GM12878 (cell line): ENCODE measurements around the gene ZNF140. TPM values are rescaled to one million over a fixed set of nuclear protein-coding genes. Genes with fewer than 3 reads are reported as not detected.
A peak's percentile ranks its signal among the peaks of the same experiment; 100 is the strongest.

Experiments used
- ATAC-seq: fragments of 200-7000 bp; cut with Tn5 transposase; 3 replicates; pipeline ENCODE4 v1.9.1; 2020; ENCODE audit warnings: mild to moderate bottlenecking, moderate library complexity
- BruUV-seq: library from RNA; stranded (reverse); fragments of 400-500 nt; replicated peaks from 2 replicates; lab custom pipeline; 2021; lab: Mats Ljungman, UMichigan
- CTCF ChIA-PET: fragments of 300-600 bp; sonication (Branson Sonifier 250); formaldehyde crosslinking; extraction: SDS; loops from one replicate; lab custom pipeline; 2021; ENCODE audit warnings: inconsistent platforms; lab: Yijun Ruan, JAX
- POLR2A ChIA-PET: fragments of 350-600 bp; formaldehyde crosslinking; extraction: SDS; loops from one replicate; lab custom pipeline; 2021; ENCODE audit warnings: inconsistent platforms; lab: Charles Lee
- RAD21 ChIA-PET: fragments of 300-600 bp; sonication (Branson Sonifier 250); formaldehyde crosslinking; loops from one replicate; lab custom pipeline; 2023; ENCODE audit warnings: antibody characterized with exemption; ENCODE audit not compliant: unreplicated experiment; lab: Charles Lee
- SMC1A ChIA-PET: fragments of 300-600 bp; sonication (Branson Sonifier 250); formaldehyde crosslinking; loops from one replicate; lab custom pipeline; 2023; ENCODE audit not compliant: unreplicated experiment, uncharacterized antibody; lab: Charles Lee
- DNase-seq: peaks from one replicate; pipeline ENCODE4 v3.0.0-alpha.2; 2011; ENCODE audit warnings: low read depth, low spot score
- FAIRE-seq: peaks from 3 replicates; lab custom pipeline; 2011; peaks lifted over from hg19 to GRCh38; lab: Jason Lieb, UNC
- H2AFZ ChIP-seq: 2 replicates; pipeline ENCODE4 v1.6.0; 2011; ENCODE audit warnings: low read depth, low read length, control low read depth; ENCODE audit not compliant: control insufficient read depth
- H3K27ac ChIP-seq: 2 replicates; pipeline ENCODE4 v1.5.1; 2011; ENCODE audit warnings: control low read depth; ENCODE audit not compliant: control insufficient read depth, insufficient read depth
- H3K27me3 ChIP-seq, 2 experiments: replicated peaks in 1 of 2; 2 replicates each; pipeline versions ENCODE4 v1.6.0 to v1.6.1; 2011; ENCODE audit warnings: low read length in 1 of 2; ENCODE audit not compliant: control insufficient read depth in 2 of 2, insufficient read depth in 2 of 2
- H3K36me3 ChIP-seq, 2 experiments: 2 replicates each; pipeline ENCODE4 v1.5.1; 2011; ENCODE audit warnings: low read length in 1 of 2; ENCODE audit not compliant: control insufficient read depth in 2 of 2, insufficient read depth in 2 of 2
- H3K4me1 ChIP-seq: 2 replicates; pipeline ENCODE4 v1.6.1; 2011; ENCODE audit warnings: mild to moderate bottlenecking, low read length, moderate library complexity, mixed read lengths; ENCODE audit not compliant: control insufficient read depth, insufficient read depth
- H3K4me2 ChIP-seq: 2 replicates; pipeline ENCODE4 v1.6.0; 2011; ENCODE audit warnings: control low read depth; ENCODE audit not compliant: control insufficient read depth, insufficient read depth
- H3K4me3 ChIP-seq: fragments of 200-600 bp; sonication (generic); 2 replicates; pipeline ENCODE4 v1.5.1; 2016
- H3K79me2 ChIP-seq: 2 replicates; pipeline ENCODE4 v1.6.0; 2011; ENCODE audit warnings: low read length; ENCODE audit not compliant: control insufficient read depth, insufficient read depth
- H3K9ac ChIP-seq: 2 replicates; pipeline ENCODE4 v1.8.0; 2011; ENCODE audit warnings: low read length, control low read depth, mixed read lengths; ENCODE audit not compliant: control insufficient read depth, insufficient read depth
- H3K9me3 ChIP-seq: replicated peaks from 3 replicates; pipeline ENCODE4 v1.5.1; 2011; ENCODE audit warnings: mild to moderate bottlenecking, low read length; ENCODE audit not compliant: control insufficient read depth, insufficient read depth
- H4K20me1 ChIP-seq: 2 replicates; pipeline ENCODE4 v1.6.0; 2011; ENCODE audit not compliant: control insufficient read depth, insufficient read depth
- CHD4 ChIP-seq: fragments of 200-600 bp; sonication (generic); IDR thresholded peaks from 2 replicates; pipeline ENCODE4 v1.6.1; 2016; ENCODE audit warnings: mild to moderate bottlenecking
- CREM ChIP-seq: IDR thresholded peaks from 2 replicates; pipeline ENCODE4 v1.6.1; 2014; ENCODE audit warnings: antibody characterized with exemption, low read depth
- EGR1 ChIP-seq, 2 experiments: IDR thresholded peaks; 1 replicate in 1 of 2; 2 replicates in 1 of 2; pipeline ENCODE4 v1.6.1; 2011 to 2012; ENCODE audit warnings: low read depth in 2 of 2, low read length in 2 of 2, borderline replicate concordance in 1 of 2, mild to moderate bottlenecking in 1 of 2, moderate library complexity in 1 of 2
- NRF1 ChIP-seq: conservative IDR thresholded peaks from 2 replicates; pipeline ENCODE4 v1.6.1; 2011; ENCODE audit warnings: mild to moderate bottlenecking, low read depth, low read length, improper control_type of control experiment
- RELA ChIP-seq: fragments of 450-650 bp; IDR thresholded peaks from 2 replicates; pipeline ENCODE4 v1.8.0; 2014; ENCODE audit warnings: borderline replicate concordance; ENCODE audit not compliant: partially characterized antibody
- TAF1 ChIP-seq: IDR thresholded peaks from 2 replicates; pipeline ENCODE4 v1.6.1; 2011; ENCODE audit warnings: mild to moderate bottlenecking, low read depth, low read length, borderline replicate concordance
- WRNIP1 ChIP-seq: IDR thresholded peaks from 2 replicates; pipeline ENCODE4 v1.6.1; 2011; ENCODE audit warnings: low read depth, low read length, improper control_type of control experiment, borderline replicate concordance
- YY1 ChIP-seq: IDR thresholded peaks from 2 replicates; pipeline ENCODE4 v1.6.1; 2011; ENCODE audit warnings: low read depth, mild to moderate bottlenecking, low read length
- WGBS: methylation state at CpG from one replicate; pipeline ENCODE4 v1.1.6; 2016; ENCODE audit warnings: low lambda C conversion rate; ENCODE audit not compliant: insufficient replicate concordance, insufficient coverage; ENCODE audit errors: missing lambda C conversion rate; 5-methylcytosine and 5-hydroxymethylcytosine counted together
- in situ Hi-C: fragments of 300-500 bp; cut with MboI; formaldehyde crosslinking; loops from 9 replicates; pipeline ENCODE4 v1.14.3; 2018; ENCODE audit warnings: mixed read lengths
- intact Hi-C: fragments of 100-400 bp; cut with micrococcal nuclease; formaldehyde crosslinking; loops from one replicate; pipeline ENCODE4 v1.14.2; 2022; ENCODE audit not compliant: unreplicated experiment
- polyA plus RNA-seq, 11 experiments: library from polyadenylated mRNA; depleted of rRNA in 4 of 11; unstranded in 6 of 11; stranded (reverse) in 5 of 11; fragments of >200 nt; fragmentation: Nextera tagmentation in 4 of 11; fragmentation: Illumina TruSeq in 1 of 11; extraction: Ambion mirVana in 4 of 11; extraction: Trizol in 1 of 11; gene quantifications; 1 replicate in 1 of 11; 2 replicates in 10 of 11; pipeline versions ENCODE4 v1.2.1 to v1.2.3, GENCODE V29; 2011 to 2016; ENCODE audit warnings: inconsistent platforms in 2 of 11, missing spikeins in 2 of 11, low read depth in 1 of 11
- total RNA-seq, 4 experiments: library from RNA; depleted of rRNA in 3 of 4; stranded (reverse); fragments of >200 nt in 3 of 4; fragmentation: Illumina TruSeq in 1 of 4; extraction: Trizol in 1 of 4; gene quantifications; 2 replicates each; pipeline versions ENCODE4 v1.2.1 to v1.2.3, GENCODE V29; 2013 to 2021
- TF ChIP-seq, protein P1 (sequence below): fragments of 450-650 bp; IDR thresholded peaks from 2 replicates; pipeline ENCODE4 v1.6.1; 2016; ENCODE audit warnings: mild to moderate bottlenecking
- TF ChIP-seq, protein P2 (sequence below): fragments of 450-650 bp; IDR thresholded peaks from 2 replicates; pipeline ENCODE4 v1.6.1; 2017; ENCODE audit warnings: mild to moderate bottlenecking, moderate library complexity
- TF ChIP-seq, protein P3 (sequence below): fragments of 450-650 bp; IDR thresholded peaks from 2 replicates; pipeline ENCODE4 v1.6.1; 2016; ENCODE audit warnings: mild to moderate bottlenecking
- TF ChIP-seq, protein P4 (sequence below): IDR thresholded peaks from 2 replicates; pipeline ENCODE4 v1.6.1; 2012; ENCODE audit warnings: low read depth, low read length, improper control_type of control experiment

The ZNF140 gene
- total and polyA plus RNA-seq, 10 of the 15 experiments (the other 5 are each of a cell fraction or from before 2014, with no cell fraction given), result 6.8 to 21.2 (median 14.7) TPM

DNA sequence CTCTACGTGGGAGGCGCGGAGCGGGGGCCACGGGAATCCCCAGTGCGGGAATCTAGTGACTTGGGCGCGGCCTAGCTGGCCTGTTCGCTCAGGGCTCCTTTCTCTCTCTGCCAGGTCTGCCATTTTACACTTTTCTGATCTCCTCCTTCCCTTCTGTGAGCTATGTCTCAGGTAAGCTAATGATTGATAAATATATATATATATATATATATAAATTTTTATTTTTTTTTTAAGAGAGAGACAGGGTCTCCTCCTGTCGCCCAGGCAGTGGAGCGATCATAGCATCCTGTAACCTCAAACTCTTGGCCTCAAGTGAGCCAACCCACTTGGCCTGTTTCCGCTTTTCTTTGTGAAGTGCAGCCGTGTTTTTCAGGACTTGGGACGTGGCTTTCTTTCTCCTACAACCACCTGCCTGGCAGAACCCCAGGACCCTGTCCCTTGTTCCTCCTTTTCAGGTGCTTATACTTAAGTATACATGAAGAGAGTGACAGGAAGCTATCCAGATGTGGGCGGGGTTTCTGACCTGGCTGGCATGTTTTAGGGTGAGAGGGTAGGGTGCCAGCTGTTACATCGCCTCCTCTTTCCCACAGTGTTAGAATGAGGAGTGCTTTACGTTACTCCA is 547 bp downstream of the ZNF140 start:
- peak overlapping the region; percentile 87 for H3K4me2 ChIP-seq
- DNase-seq (no peak), FAIRE-seq (no peak), ATAC-seq (no peak)
- peaks cover 6% of the 10 kb centered on the region for H3K79me2 ChIP-seq
- peak overlapping the region; percentile 81 for H3K4me3 ChIP-seq
- H3K27ac ChIP-seq, result peak overlapping the region; percentile 93
- H4K20me1 ChIP-seq, result no peaks in the 10 kb centered on the region
- ChIA-PET POLR2A (interaction anchor here (0.6 to 2.1 kb wide), 2 partner anchors 51 to 100 kb away, joined by 3 to 6 read pairs; partner anchors contain the start of gene ZNF268), RAD21 (interaction anchor here (2.0 kb wide), 1 partner anchor 100 kb away, joined by 4 read pairs; the partner anchor contains the start of gene ZNF268), CTCF (interaction anchor here (2.5 kb wide), 1 partner anchor 100 kb away, joined by 12 read pairs; the partner anchor contains the start of gene ZNF268), SMC1A (interaction anchor here (0.6 to 2.4 kb wide), 3 partner anchors 42 to 100 kb away, joined by 3 to 12 read pairs (median 4); partner anchors contain the start of gene ZNF268)
- H3K27me3 ChIP-seq, result no peaks in the 10 kb centered on the region
- no TSS peak for BruUV-seq
- H3K36me3 ChIP-seq, result peaks cover 0 to 18% of the 10 kb centered on the region in 2 experiments; a peak in 3 of 4 replicates
- H3K4me1 ChIP-seq, result no peaks in the 10 kb centered on the region
- H3K9ac ChIP-seq, result peak overlapping the region; percentile 88
- H2AFZ ChIP-seq, result peak overlapping the region; percentile 83
- in situ Hi-C loops (loop anchor here (5.0 kb wide), 1 partner anchor 94 kb away; the partner anchor contains the start of gene ZNF26), intact Hi-C loops (loop anchor here (5.0 kb wide), 1 partner anchor 319 kb away; the partner anchor contains the start of gene ANKLE2)
- H3K9me3 ChIP-seq, result peaks cover 51% of the 10 kb centered on the region
- TF ChIP-seq CREM (no peak), CHD4 (no peak), TAF1 (0 out of 2 replicates have a peak, but pooled peaks have one; percentile 11), EGR1 (IDR thresholded peaks at IDR 0.05; ENCODE audit: borderline replicate concordance in 1 of 2, low read depth in 2 of 2, low read length in 2 of 2) (peak in 1 of 2 experiments; percentile 73; a peak in 2 of 3 replicates), RELA (peak; percentile 1), YY1 (peak; percentile 50; the same call in 1 of the 2 replicates), WRNIP1 (no peak), NRF1 (no peak)
- TF ChIP-seq, protein P1, sequence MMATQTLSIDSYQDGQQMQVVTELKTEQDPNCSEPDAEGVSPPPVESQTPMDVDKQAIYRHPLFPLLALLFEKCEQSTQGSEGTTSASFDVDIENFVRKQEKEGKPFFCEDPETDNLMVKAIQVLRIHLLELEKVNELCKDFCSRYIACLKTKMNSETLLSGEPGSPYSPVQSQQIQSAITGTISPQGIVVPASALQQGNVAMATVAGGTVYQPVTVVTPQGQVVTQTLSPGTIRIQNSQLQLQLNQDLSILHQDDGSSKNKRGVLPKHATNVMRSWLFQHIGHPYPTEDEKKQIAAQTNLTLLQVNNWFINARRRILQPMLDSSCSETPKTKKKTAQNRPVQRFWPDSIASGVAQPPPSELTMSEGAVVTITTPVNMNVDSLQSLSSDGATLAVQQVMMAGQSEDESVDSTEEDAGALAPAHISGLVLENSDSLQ, result 0 out of 2 replicates have a peak, but pooled peaks have one; percentile 20
- TF ChIP-seq, protein P2, sequence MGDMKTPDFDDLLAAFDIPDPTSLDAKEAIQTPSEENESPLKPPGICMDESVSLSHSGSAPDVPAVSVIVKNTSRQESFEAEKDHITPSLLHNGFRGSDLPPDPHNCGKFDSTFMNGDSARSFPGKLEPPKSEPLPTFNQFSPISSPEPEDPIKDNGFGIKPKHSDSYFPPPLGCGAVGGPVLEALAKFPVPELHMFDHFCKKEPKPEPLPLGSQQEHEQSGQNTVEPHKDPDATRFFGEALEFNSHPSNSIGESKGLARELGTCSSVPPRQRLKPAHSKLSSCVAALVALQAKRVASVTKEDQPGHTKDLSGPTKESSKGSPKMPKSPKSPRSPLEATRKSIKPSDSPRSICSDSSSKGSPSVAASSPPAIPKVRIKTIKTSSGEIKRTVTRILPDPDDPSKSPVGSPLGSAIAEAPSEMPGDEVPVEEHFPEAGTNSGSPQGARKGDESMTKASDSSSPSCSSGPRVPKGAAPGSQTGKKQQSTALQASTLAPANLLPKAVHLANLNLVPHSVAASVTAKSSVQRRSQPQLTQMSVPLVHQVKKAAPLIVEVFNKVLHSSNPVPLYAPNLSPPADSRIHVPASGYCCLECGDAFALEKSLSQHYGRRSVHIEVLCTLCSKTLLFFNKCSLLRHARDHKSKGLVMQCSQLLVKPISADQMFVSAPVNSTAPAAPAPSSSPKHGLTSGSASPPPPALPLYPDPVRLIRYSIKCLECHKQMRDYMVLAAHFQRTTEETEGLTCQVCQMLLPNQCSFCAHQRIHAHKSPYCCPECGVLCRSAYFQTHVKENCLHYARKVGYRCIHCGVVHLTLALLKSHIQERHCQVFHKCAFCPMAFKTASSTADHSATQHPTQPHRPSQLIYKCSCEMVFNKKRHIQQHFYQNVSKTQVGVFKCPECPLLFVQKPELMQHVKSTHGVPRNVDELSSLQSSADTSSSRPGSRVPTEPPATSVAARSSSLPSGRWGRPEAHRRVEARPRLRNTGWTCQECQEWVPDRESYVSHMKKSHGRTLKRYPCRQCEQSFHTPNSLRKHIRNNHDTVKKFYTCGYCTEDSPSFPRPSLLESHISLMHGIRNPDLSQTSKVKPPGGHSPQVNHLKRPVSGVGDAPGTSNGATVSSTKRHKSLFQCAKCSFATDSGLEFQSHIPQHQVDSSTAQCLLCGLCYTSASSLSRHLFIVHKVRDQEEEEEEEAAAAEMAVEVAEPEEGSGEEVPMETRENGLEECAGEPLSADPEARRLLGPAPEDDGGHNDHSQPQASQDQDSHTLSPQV, result no peak
- TF ChIP-seq, protein P3, sequence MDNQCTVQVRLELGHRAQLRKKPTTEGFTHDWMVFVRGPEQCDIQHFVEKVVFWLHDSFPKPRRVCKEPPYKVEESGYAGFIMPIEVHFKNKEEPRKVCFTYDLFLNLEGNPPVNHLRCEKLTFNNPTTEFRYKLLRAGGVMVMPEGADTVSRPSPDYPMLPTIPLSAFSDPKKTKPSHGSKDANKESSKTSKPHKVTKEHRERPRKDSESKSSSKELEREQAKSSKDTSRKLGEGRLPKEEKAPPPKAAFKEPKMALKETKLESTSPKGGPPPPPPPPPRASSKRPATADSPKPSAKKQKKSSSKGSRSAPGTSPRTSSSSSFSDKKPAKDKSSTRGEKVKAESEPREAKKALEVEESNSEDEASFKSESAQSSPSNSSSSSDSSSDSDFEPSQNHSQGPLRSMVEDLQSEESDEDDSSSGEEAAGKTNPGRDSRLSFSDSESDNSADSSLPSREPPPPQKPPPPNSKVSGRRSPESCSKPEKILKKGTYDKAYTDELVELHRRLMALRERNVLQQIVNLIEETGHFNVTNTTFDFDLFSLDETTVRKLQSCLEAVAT, result peak; percentile 22; the same call in 1 of the 2 replicates
- TF ChIP-seq, protein P4, sequence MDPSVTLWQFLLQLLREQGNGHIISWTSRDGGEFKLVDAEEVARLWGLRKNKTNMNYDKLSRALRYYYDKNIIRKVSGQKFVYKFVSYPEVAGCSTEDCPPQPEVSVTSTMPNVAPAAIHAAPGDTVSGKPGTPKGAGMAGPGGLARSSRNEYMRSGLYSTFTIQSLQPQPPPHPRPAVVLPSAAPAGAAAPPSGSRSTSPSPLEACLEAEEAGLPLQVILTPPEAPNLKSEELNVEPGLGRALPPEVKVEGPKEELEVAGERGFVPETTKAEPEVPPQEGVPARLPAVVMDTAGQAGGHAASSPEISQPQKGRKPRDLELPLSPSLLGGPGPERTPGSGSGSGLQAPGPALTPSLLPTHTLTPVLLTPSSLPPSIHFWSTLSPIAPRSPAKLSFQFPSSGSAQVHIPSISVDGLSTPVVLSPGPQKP, result no peak
- whole genome bisulfite sequencing, result 32% methylated on average over 17 of the region's 17 CpGs
